ENCODE results near the gene TRPM3. TPM values are rescaled to one million over a fixed set of nuclear protein-coding genes. Genes with fewer than 3 reads are reported as not detected.
"Not testable (repeated sequence)": the region's sequence is repeated elsewhere in the genome, so short reads cannot be mapped to it uniquely, and the experiment has no call there.

The TRPM3 gene
- polyA plus RNA-seq, 3 donors = not detected

DNA sequence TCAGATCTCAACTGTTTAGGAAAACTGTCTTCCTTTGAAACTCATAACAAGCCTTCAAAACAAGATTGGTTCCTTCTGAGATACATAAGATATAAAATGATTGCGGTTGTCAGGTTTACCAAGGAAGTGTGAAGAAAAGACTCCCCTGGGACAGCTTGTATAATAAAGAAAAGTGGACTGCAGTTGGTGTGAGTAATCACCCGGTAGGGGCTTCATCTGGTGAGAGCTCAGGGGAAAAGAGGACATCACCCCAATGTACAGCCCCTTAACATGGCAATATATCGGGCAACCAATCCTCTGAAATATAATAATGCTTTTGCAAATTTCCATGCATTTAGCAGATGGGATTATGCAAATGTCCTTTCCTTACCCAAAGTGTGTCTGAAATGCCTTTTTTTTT is 490.4 kb downstream of the TRPM3 start:
- no peaks in the 10 kb centered on the region for H3K4me1 ChIP-seq (ENCODE audit: control insufficient read depth in 1 of 2, insufficient read depth in 2 of 2, low read length in 2 of 2)
- H3K27me3 Mint-ChIP-seq (ENCODE audit: low read depth in 3 of 3) = no peaks in the 10 kb centered on the region
- 90% methylated on average over 2 of the region's 3 CpGs for WGBS (ENCODE audit: insufficient coverage)
- no peak overlapping the region for H3K27ac Mint-ChIP-seq
- H3K36me3 ChIP-seq (replicated peaks in 1 of 2; ENCODE audit: control insufficient read depth in 1 of 2, insufficient read depth in 2 of 2, low read length in 2 of 2) = no peaks in the 10 kb centered on the region
- TF ChIP-seq, protein P1, sequence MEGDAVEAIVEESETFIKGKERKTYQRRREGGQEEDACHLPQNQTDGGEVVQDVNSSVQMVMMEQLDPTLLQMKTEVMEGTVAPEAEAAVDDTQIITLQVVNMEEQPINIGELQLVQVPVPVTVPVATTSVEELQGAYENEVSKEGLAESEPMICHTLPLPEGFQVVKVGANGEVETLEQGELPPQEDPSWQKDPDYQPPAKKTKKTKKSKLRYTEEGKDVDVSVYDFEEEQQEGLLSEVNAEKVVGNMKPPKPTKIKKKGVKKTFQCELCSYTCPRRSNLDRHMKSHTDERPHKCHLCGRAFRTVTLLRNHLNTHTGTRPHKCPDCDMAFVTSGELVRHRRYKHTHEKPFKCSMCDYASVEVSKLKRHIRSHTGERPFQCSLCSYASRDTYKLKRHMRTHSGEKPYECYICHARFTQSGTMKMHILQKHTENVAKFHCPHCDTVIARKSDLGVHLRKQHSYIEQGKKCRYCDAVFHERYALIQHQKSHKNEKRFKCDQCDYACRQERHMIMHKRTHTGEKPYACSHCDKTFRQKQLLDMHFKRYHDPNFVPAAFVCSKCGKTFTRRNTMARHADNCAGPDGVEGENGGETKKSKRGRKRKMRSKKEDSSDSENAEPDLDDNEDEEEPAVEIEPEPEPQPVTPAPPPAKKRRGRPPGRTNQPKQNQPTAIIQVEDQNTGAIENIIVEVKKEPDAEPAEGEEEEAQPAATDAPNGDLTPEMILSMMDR (IDR thresholded peaks at IDR 0.05) = no peak
- peaks cover 1% of the 10 kb centered on the region for H3K4me1 Mint-ChIP-seq
- no peak overlapping the region for H3K9ac ChIP-seq (ENCODE audit: insufficient read depth, low read length, poor library complexity, severe bottlenecking)
- no peaks in the 10 kb centered on the region for H3K79me2 ChIP-seq (ENCODE audit: insufficient read depth, low read length)
- no peaks in the 10 kb centered on the region for H3K27me3 ChIP-seq (ENCODE audit: control insufficient read depth in 2 of 2, insufficient read depth in 2 of 2, low read length in 2 of 2)
- H3K36me3 Mint-ChIP-seq = no peaks in the 10 kb centered on the region
- no peak overlapping the region for H3K4me3 Mint-ChIP-seq
- no peak overlapping the region for H3K4me2 ChIP-seq (replicated peaks; ENCODE audit: extremely low read depth, low read length, poor library complexity, severe bottlenecking)
- no peaks in the 10 kb centered on the region for H3K9me3 Mint-ChIP-seq
- no peak overlapping the region for H3K27ac ChIP-seq (ENCODE audit: low read depth in 1 of 2, low read length in 2 of 2)
- no peak overlapping the region for H2AFZ ChIP-seq (ENCODE audit: insufficient read depth, low read depth, low read length, poor library complexity, severe bottlenecking)
- no peak overlapping the region for H3K4me3 ChIP-seq (replicated peaks in 1 of 3; ENCODE audit: low read depth in 2 of 3, low read length in 3 of 3)
- no peaks in the 10 kb centered on the region for H4K20me1 ChIP-seq (ENCODE audit: insufficient read depth, low read length)
- DNase-seq = no peak
- no peaks in the 10 kb centered on the region for H3K9me3 ChIP-seq (replicated peaks in 1 of 2; ENCODE audit: control insufficient read depth in 1 of 2, insufficient read depth in 1 of 2, low read length in 2 of 2)
- intact Hi-C loops (cut with micrococcal nuclease) = no loop called here

GRCh38 chr9:70629080-70629685 is 492.2 kb downstream of the TRPM3 start:
- intact Hi-C loops (cut with micrococcal nuclease); H3K9me3 Mint-ChIP-seq; H3K4me2 ChIP-seq (replicated peaks; ENCODE audit: extremely low read depth, low read length, poor library complexity, severe bottlenecking); H3K9ac ChIP-seq (ENCODE audit: insufficient read depth, low read length, poor library complexity, severe bottlenecking); H2AFZ ChIP-seq (ENCODE audit: insufficient read depth, low read depth, low read length, poor library complexity, severe bottlenecking); H3K27ac ChIP-seq (ENCODE audit: low read depth in 1 of 2, low read length in 2 of 2); H3K79me2 ChIP-seq (ENCODE audit: insufficient read depth, low read length); H3K36me3 ChIP-seq (replicated peaks in 1 of 2; ENCODE audit: control insufficient read depth in 1 of 2, insufficient read depth in 2 of 2, low read length in 2 of 2); H3K4me3 Mint-ChIP-seq; H3K9me3 ChIP-seq (replicated peaks in 1 of 2; ENCODE audit: control insufficient read depth in 1 of 2, insufficient read depth in 1 of 2, low read length in 2 of 2); H3K4me3 ChIP-seq (replicated peaks in 1 of 3; ENCODE audit: low read depth in 2 of 3, low read length in 3 of 3); DNase-seq; H3K27me3 ChIP-seq (ENCODE audit: control insufficient read depth in 2 of 2, insufficient read depth in 2 of 2, low read length in 2 of 2); H3K27ac Mint-ChIP-seq; H3K36me3 Mint-ChIP-seq; H4K20me1 ChIP-seq (ENCODE audit: insufficient read depth, low read length); H3K4me1 Mint-ChIP-seq; H3K27me3 Mint-ChIP-seq (ENCODE audit: low read depth in 3 of 3); H3K4me1 ChIP-seq (ENCODE audit: control insufficient read depth in 1 of 2, insufficient read depth in 2 of 2, low read length in 2 of 2): not testable (repeated sequence)
- TF ChIP-seq, protein P1 (IDR thresholded peaks at IDR 0.05) = peak; percentile 28
- no CpG with 5 or more reads among the region's 15 CpGs for WGBS (ENCODE audit: insufficient coverage)

Measured in CD14-positive monocyte (primary cell).